Tibial artery (tissue), 4 donors: ENCODE results near the gene MAP3K2.

ENCODE experiments used
- DNase-seq, 2 donors: peaks; one replicate each; pipeline ENCODE4 v3.0.0-alpha.2; 2019
- H3K27ac ChIP-seq, 2 donors: fragments of 200-600 bp; sonication (generic) in 1 of 2; 1 replicate in 1 of 2; 2 replicates in 1 of 2; pipeline ENCODE4 v1.5.1; 2018 to 2019; ENCODE audit warnings: mild to moderate bottlenecking in 1 of 2
- H3K27me3 ChIP-seq, 2 donors: fragments of 200-600 bp; sonication (generic) in 1 of 2; one replicate each; pipeline versions ENCODE4 v1.5.1 to v1.6.0; 2016 to 2019
- H3K36me3 ChIP-seq, 3 donors: fragments of 200-600 bp; sonication (generic) in 2 of 3; one replicate each; pipeline ENCODE4 v1.5.1; 2016 to 2019; ENCODE audit warnings: mild to moderate bottlenecking in 2 of 3
- H3K4me1 ChIP-seq, 4 donors: fragments of 200-600 bp; sonication (generic) in 2 of 4; 1 replicate in 3 of 4; 2 replicates in 1 of 4; pipeline ENCODE4 v1.5.1; 2016 to 2019
- H3K4me3 ChIP-seq, 2 donors: fragments of 200-600 bp; sonication (generic) in 1 of 2; 1 replicate in 1 of 2; 2 replicates in 1 of 2; pipeline ENCODE4 v1.5.1; 2018 to 2019; ENCODE audit warnings: mild to moderate bottlenecking in 2 of 2
- H3K9me3 ChIP-seq, 3 donors: fragments of 200-600 bp; sonication (generic) in 1 of 3; one replicate each; pipeline ENCODE4 v1.5.1; 2016 to 2019
- CTCF ChIP-seq, 2 experiments: fragments of 200-600 bp in 1 of 2; fragments of 450-650 bp in 1 of 2; IDR thresholded peaks; one replicate each; pipeline ENCODE4 v1.5.1; 2017 to 2019; ENCODE audit warnings: antibody characterized with exemption in 2 of 2, mild to moderate bottlenecking in 1 of 2, moderate library complexity in 1 of 2
- intact Hi-C: fragments of 100-400 bp; cut with DNase I; formaldehyde crosslinking; loops from one replicate; pipeline ENCODE4 v1.15.0; 2023; ENCODE audit warnings: low total_unique reads

The MAP3K2 gene

GRCh38 chr2:127293386-127293747 lies 94.4 kb downstream of the MAP3K2 start:
- intact Hi-C loops: no loop called here
- no peak for DNase-seq

GRCh38 chr2:127288274-127288673 lies 99.5 kb downstream of the MAP3K2 start:
- H3K9me3 ChIP-seq: no peaks in the 10 kb centered on the region
- H3K4me3 ChIP-seq: no peak overlapping the region
- H3K4me1 ChIP-seq: peaks cover 0 to 13% (median 6%) of the 10 kb centered on the region in 4 donors
- TF ChIP-seq CTCF (IDR thresholded peaks at IDR 0.05): no peak
- H3K27me3 ChIP-seq: no peaks in the 10 kb centered on the region
- intact Hi-C loops: no loop called here
- DNase-seq: no peak
- H3K27ac ChIP-seq: no peak overlapping the region
- peaks cover 81 to 95% (median 91%) of the 10 kb centered on the region in 3 donors for H3K36me3 ChIP-seq

More at GRCh38 chr2:127293386-127293747, 94.4 kb downstream of the MAP3K2 start:
- no peaks in the 10 kb centered on the region for H3K27me3 ChIP-seq
- peak overlapping the region; percentile 75 to 95 for H3K4me3 ChIP-seq
- H3K36me3 ChIP-seq: peaks cover 30 to 44% (median 40%) of the 10 kb centered on the region in 3 donors
- H3K9me3 ChIP-seq: no peaks in the 10 kb centered on the region
- TF ChIP-seq CTCF (IDR thresholded peaks at IDR 0.05): no peak
- H3K4me1 ChIP-seq: peaks cover 0 to 22% (median 13%) of the 10 kb centered on the region in 4 donors
- H3K27ac ChIP-seq: peak overlapping the region; percentile 75 to 88

- Histone ChIP-seq H3K27ac (no peak overlapping the region), H3K4me1 (no peaks in the 10 kb centered on the region), H3K36me3 (peaks cover 78 to 98% (median 86%) of the 10 kb centered on the region in 3 donors), H3K27me3 (no peaks in the 10 kb centered on the region), H3K4me3 (no peak overlapping the region), H3K9me3 (no peaks in the 10 kb centered on the region)
- intact Hi-C loops: no loop called here
- no peak for DNase-seq
- no peak for TF ChIP-seq CTCF (IDR thresholded peaks at IDR 0.05)
Measured at GRCh38 chr2:127283275-127283674, 104.5 kb downstream of the MAP3K2 start.

- no peak for DNase-seq
- TF ChIP-seq CTCF (IDR thresholded peaks at IDR 0.05): no peak
- Histone ChIP-seq H3K9me3 (no peaks in the 10 kb centered on the region), H3K4me3 (no peak overlapping the region), H3K36me3 (peaks cover 72 to 97% (median 82%) of the 10 kb centered on the region in 3 donors), H3K4me1 (no peaks in the 10 kb centered on the region), H3K27ac (no peak overlapping the region), H3K27me3 (no peaks in the 10 kb centered on the region)
- intact Hi-C loops: no loop called here
Measured at GRCh38 chr2:127280693-127281092, 107.1 kb downstream of the MAP3K2 start.

GRCh38 chr2:127279781-127280180 lies 108.0 kb downstream of the MAP3K2 start:
- Histone ChIP-seq H3K27ac (no peak overlapping the region), H3K4me3 (no peak overlapping the region), H3K27me3 (no peaks in the 10 kb centered on the region), H3K4me1 (no peaks in the 10 kb centered on the region), H3K9me3 (no peaks in the 10 kb centered on the region), H3K36me3 (peaks cover 64 to 97% (median 82%) of the 10 kb centered on the region in 3 donors)
- no peak for TF ChIP-seq CTCF (IDR thresholded peaks at IDR 0.05)
- intact Hi-C loops: no loop called here
- DNase-seq: no peak

GRCh38 chr2:127278959-127279358 lies 108.8 kb downstream of the MAP3K2 start:
- Histone ChIP-seq H3K4me1 (no peaks in the 10 kb centered on the region), H3K9me3 (no peaks in the 10 kb centered on the region), H3K27ac (no peak overlapping the region), H3K4me3 (no peak overlapping the region), H3K36me3 (peaks cover 56 to 97% (median 78%) of the 10 kb centered on the region in 3 donors), H3K27me3 (no peaks in the 10 kb centered on the region)
- DNase-seq: no peak
- intact Hi-C loops: no loop called here
- no peak for TF ChIP-seq CTCF (IDR thresholded peaks at IDR 0.05)
